A673 (cell line): ENCODE data around the gene ALKBH4. TPM values are rescaled to one million over a fixed set of nuclear protein-coding genes. Genes with fewer than 3 reads are reported as not detected.

Experiments used
- BruUV-seq: library from RNA; stranded (reverse); fragments of 400-500 nt; replicated peaks from 2 replicates; lab custom pipeline; 2021; lab: Mats Ljungman, UMichigan
- CTCF ChIA-PET: fragments of 300-600 bp; sonication (Branson Sonifier 250); formaldehyde crosslinking; loops from one replicate; lab custom pipeline; 2022; ENCODE audit warnings: antibody characterized with exemption; lab: Charles Lee
- POLR2A ChIA-PET: fragments of 300-600 bp; sonication (Branson Sonifier 250); formaldehyde crosslinking; loops from one replicate; lab custom pipeline; 2022; ENCODE audit warnings: antibody characterized with exemption; ENCODE audit not compliant: low non-redundant PET; lab: Charles Lee
- DNase-seq: peaks from one replicate; pipeline ENCODE4 v3.0.0-alpha.2; 2015; ENCODE audit warnings: low spot score
- H3K27ac ChIP-seq: fragments of 200-600 bp; sonication (generic); 2 replicates; pipeline ENCODE4 v1.5.1; 2016; ENCODE audit warnings: mixed run types, low read depth, mild to moderate bottlenecking, mixed read lengths, antibody characterized with exemption, low read length; ENCODE audit not compliant: poor library complexity, severe bottlenecking
- H3K27me3 ChIP-seq: fragments of 200-600 bp; sonication (generic); replicated peaks from 2 replicates; pipeline ENCODE4 v1.6.1; 2017; ENCODE audit warnings: mixed run types, low read depth, mild to moderate bottlenecking, mixed read lengths, antibody characterized with exemption, low read length; ENCODE audit not compliant: insufficient read depth, poor library complexity
- H3K36me3 ChIP-seq: fragments of 200-600 bp; sonication (generic); 2 replicates; pipeline ENCODE4 v1.6.1; 2016; ENCODE audit warnings: mixed run types, mild to moderate bottlenecking, mixed read lengths, antibody characterized with exemption, low read length; ENCODE audit not compliant: insufficient read depth, poor library complexity, severe bottlenecking
- H3K4me1 ChIP-seq: fragments of 200-600 bp; sonication (generic); 2 replicates; pipeline ENCODE4 v1.6.1; 2017; ENCODE audit warnings: mixed run types, mild to moderate bottlenecking, mixed read lengths, antibody characterized with exemption, low read length; ENCODE audit not compliant: insufficient read depth, poor library complexity, severe bottlenecking
- H3K4me3 ChIP-seq: fragments of 200-600 bp; sonication (generic); 2 replicates; pipeline ENCODE4 v1.5.1; 2016; ENCODE audit warnings: low read depth, mixed run types, mild to moderate bottlenecking, mixed read lengths, low read length; ENCODE audit not compliant: poor library complexity, severe bottlenecking
- H3K9me3 ChIP-seq: fragments of 200-600 bp; sonication (generic); 2 replicates; pipeline ENCODE4 v1.6.1; 2016; ENCODE audit warnings: mixed run types, low read depth, mild to moderate bottlenecking, mixed read lengths, antibody characterized with exemption, low read length; ENCODE audit not compliant: poor library complexity, severe bottlenecking
- EZH2 ChIP-seq: fragments of 200-600 bp; sonication (generic); IDR thresholded peaks from 2 replicates; pipeline ENCODE4 v1.6.1; 2017; ENCODE audit warnings: borderline replicate concordance, low read depth, mild to moderate bottlenecking, mixed read lengths, antibody characterized with exemption, low read length; ENCODE audit not compliant: poor library complexity, severe bottlenecking
- intact Hi-C: fragments of 100-400 bp; cut with micrococcal nuclease; formaldehyde crosslinking; loops from one replicate; pipeline ENCODE4 v1.10.0; 2022; ENCODE audit not compliant: unreplicated experiment
- total RNA-seq: library from RNA; stranded (reverse); gene quantifications from 2 replicates; pipeline ENCODE4 v1.2.3, GENCODE V29; 2021
- TF ChIP-seq, protein P1 (sequence below): fragments of 300-800, 200-600 bp; sonication (generic); conservative IDR thresholded peaks from 2 replicates; pipeline ENCODE4 v1.5.1; 2017; ENCODE audit warnings: low read depth, mild to moderate bottlenecking, antibody characterized with exemption, low read length, moderate library complexity, mixed read lengths

ALKBH4 gene
- total RNA-seq, 1 experiment from 2014 or later = 17.0 TPM

- ChIA-PET CTCF (no interaction called here), POLR2A (no interaction called here)
- intact Hi-C loops = no loop called here
- H3K9me3 ChIP-seq = no peaks in the 10 kb centered on the region
- peaks cover 10% of the 10 kb centered on the region for H3K36me3 ChIP-seq
- peaks cover 14% of the 10 kb centered on the region for H3K4me1 ChIP-seq
- TF ChIP-seq EZH2 = no peak
- TF ChIP-seq, protein P1, sequence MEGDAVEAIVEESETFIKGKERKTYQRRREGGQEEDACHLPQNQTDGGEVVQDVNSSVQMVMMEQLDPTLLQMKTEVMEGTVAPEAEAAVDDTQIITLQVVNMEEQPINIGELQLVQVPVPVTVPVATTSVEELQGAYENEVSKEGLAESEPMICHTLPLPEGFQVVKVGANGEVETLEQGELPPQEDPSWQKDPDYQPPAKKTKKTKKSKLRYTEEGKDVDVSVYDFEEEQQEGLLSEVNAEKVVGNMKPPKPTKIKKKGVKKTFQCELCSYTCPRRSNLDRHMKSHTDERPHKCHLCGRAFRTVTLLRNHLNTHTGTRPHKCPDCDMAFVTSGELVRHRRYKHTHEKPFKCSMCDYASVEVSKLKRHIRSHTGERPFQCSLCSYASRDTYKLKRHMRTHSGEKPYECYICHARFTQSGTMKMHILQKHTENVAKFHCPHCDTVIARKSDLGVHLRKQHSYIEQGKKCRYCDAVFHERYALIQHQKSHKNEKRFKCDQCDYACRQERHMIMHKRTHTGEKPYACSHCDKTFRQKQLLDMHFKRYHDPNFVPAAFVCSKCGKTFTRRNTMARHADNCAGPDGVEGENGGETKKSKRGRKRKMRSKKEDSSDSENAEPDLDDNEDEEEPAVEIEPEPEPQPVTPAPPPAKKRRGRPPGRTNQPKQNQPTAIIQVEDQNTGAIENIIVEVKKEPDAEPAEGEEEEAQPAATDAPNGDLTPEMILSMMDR = no peak
- DNase-seq = no peak
- no peaks in the 10 kb centered on the region for H3K27me3 ChIP-seq
- H3K4me3 ChIP-seq = peak overlapping the region; percentile 96
- BruUV-seq = no TSS peak
- H3K27ac ChIP-seq = peak overlapping the region; percentile 85
Measured at GRCh38 chr7:102466097-102466496, 1.4 kb upstream of the ALKBH4 start.

GRCh38 chr7:102463841-102464576 is 654 bp downstream of the ALKBH4 start:
- H3K27me3 ChIP-seq = no peaks in the 10 kb centered on the region
- CTCF ChIA-PET = no interaction called here
- intact Hi-C loops = no loop called here
- peak overlapping the region; percentile 85 for H3K27ac ChIP-seq
- no peaks in the 10 kb centered on the region for H3K9me3 ChIP-seq
- DNase-seq = no peak
- TF ChIP-seq, protein P1 = no peak
- TF ChIP-seq EZH2 = no peak
- BruUV-seq = TSS peak; percentile 36
- POLR2A ChIA-PET = interaction anchor here (0.6 kb wide), 1 partner anchor 20 kb away, joined by 4 read pairs; no protein-coding TSS in a partner anchor
- H3K4me1 ChIP-seq = peaks cover 14% of the 10 kb centered on the region
- H3K36me3 ChIP-seq = peaks cover 3% of the 10 kb centered on the region
- H3K4me3 ChIP-seq = peak overlapping the region; percentile 96

DNA sequence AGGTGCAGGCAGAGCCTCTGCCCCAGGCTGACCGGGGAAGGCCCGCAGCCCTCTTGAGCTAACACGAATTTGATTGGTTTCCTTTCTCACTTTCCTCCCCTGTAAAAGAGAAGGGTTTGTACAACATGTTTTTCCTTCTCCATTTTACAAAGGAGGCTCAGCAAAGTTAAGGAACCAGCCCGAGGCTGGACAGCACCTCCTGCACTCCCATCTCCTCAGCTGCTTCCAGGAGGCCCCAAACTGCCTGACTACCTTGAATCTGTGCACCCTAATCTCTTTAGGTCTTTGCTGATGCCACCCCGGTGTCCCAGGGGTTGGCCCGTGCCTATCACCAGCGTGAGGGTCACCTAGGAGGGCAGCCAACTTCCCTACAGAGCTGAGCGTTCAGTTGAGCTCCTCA is 4.2 kb downstream of the ALKBH4 start:
- no peak for TF ChIP-seq EZH2
- TF ChIP-seq, protein P1 = no peak
- CTCF ChIA-PET = no interaction called here
- no TSS peak for BruUV-seq
- POLR2A ChIA-PET = no interaction called here
- DNase-seq = no peak
- Histone ChIP-seq H3K4me3 (no peak overlapping the region), H3K27me3 (no peaks in the 10 kb centered on the region), H3K36me3 (peaks cover 4% of the 10 kb centered on the region), H3K27ac (no peak overlapping the region), H3K9me3 (no peaks in the 10 kb centered on the region), H3K4me1 (peaks cover 8% of the 10 kb centered on the region)
- intact Hi-C loops = no loop called here
